Keratinocyte (primary cell): Measurements from ENCODE around the gene PPP1R17.

Experiments
- EZH2 ChIP-seq: IDR thresholded peaks from one replicate; pipeline ENCODE4 v1.6.1; 2012; ENCODE audit warnings: inconsistent platforms, mild to moderate bottlenecking, low read length, moderate library complexity
- TF ChIP-seq, protein P1 (sequence below), 3 experiments: IDR thresholded peaks in 1 of 3; conservative IDR thresholded peaks in 1 of 3; optimal IDR thresholded peaks in 1 of 3; 2 replicates in 2 of 3; 3 replicates in 1 of 3; pipeline versions ENCODE3 to v1.5.1; 2011; ENCODE audit warnings: low read length in 3 of 3, mild to moderate bottlenecking in 3 of 3, moderate library complexity in 2 of 3, control low read depth in 1 of 3, inconsistent platforms in 1 of 3; ENCODE audit not compliant: insufficient read depth in 2 of 3; ENCODE audit errors: extremely low read depth in 1 of 3

DNA sequence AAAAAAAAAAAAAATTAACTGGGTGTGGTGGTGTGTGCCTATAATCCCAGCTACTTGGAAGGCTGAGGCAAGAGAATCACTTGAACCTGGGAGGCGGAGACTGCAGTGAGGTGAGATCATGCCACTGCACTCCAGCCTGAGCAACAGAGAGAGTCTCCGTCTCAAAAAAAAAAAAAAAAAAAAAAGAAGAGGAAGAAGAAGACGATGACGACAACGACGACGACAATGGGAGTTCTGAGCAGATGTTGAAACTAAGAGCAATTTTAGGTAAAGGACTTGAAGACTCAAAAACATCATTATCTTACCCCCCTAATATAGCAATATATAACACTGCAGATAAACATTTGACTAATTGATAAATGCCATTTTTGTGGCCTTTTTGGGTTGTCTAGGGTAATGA is 39.5 kb upstream of the PPP1R17 start:
- TF ChIP-seq, protein P1, sequence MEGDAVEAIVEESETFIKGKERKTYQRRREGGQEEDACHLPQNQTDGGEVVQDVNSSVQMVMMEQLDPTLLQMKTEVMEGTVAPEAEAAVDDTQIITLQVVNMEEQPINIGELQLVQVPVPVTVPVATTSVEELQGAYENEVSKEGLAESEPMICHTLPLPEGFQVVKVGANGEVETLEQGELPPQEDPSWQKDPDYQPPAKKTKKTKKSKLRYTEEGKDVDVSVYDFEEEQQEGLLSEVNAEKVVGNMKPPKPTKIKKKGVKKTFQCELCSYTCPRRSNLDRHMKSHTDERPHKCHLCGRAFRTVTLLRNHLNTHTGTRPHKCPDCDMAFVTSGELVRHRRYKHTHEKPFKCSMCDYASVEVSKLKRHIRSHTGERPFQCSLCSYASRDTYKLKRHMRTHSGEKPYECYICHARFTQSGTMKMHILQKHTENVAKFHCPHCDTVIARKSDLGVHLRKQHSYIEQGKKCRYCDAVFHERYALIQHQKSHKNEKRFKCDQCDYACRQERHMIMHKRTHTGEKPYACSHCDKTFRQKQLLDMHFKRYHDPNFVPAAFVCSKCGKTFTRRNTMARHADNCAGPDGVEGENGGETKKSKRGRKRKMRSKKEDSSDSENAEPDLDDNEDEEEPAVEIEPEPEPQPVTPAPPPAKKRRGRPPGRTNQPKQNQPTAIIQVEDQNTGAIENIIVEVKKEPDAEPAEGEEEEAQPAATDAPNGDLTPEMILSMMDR (optimal IDR thresholded peaks at IDR 0.05 in 1 of 3, IDR thresholded peaks at IDR 0.05 in 1 of 3, conservative IDR thresholded peaks at IDR 0.05 in 1 of 3; ENCODE audit: extremely low read depth in 1 of 3, insufficient read depth in 2 of 3, low read length in 3 of 3): no peak
- TF ChIP-seq EZH2: no peak
